Stimulated activated CD4-positive, alpha-beta T cell treated with anti-CD3 and anti-CD28 coated beads, Interleukin-2, amount 100 ng/mL, for 4 hours (primary cell): ENCODE data around the gene HBP1.
"Not testable (repeated sequence)": the region's sequence is repeated elsewhere in the genome, so short reads cannot be mapped to it uniquely, and the experiment has no call there.

Experiments
- DNase-seq: peaks from one replicate; pipeline ENCODE4 v3.0.0-alpha.2; 2020; ENCODE audit warnings: low read depth

The HBP1 gene

DNA sequence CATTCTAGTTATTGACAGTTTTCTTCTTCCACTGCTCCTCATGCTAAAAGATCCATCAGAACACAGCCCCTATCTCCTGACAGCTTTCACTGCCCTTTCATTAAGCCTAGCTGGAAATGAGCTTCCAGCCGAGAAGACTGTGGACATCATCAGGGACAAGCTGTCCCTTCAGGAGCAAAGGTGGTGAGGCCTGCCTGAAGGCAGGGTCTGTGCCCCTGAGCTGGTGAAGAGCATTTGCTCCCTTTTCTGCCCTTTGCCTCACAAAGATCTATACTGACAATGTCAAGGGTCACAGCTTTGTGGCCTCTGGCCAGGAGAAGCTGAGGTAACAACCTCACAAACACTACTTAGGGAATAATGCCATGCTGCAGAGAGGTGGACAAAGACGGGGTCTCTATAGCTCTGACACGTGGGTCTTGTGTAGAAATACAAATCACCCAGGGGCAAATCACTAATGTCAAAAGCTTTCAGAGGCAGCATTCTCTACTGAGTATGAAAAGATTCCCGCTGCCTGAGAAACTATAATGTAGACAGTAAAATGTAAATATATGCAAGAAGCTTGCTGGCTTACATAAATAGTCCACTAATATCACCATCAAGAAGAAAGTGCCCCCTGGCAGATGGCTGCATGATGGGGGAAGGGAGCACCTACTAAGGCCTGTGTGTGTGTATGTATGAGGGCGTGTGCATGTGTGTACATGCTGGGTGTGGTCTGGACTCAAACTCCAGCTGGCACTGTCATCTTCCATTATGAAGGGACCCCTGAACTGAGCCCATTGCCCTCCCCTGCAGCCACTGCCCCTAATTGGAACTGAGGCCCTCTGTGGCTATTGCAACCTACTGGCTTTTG is 55.8 kb downstream of the HBP1 start:
- no peak for DNase-seq

DNA sequence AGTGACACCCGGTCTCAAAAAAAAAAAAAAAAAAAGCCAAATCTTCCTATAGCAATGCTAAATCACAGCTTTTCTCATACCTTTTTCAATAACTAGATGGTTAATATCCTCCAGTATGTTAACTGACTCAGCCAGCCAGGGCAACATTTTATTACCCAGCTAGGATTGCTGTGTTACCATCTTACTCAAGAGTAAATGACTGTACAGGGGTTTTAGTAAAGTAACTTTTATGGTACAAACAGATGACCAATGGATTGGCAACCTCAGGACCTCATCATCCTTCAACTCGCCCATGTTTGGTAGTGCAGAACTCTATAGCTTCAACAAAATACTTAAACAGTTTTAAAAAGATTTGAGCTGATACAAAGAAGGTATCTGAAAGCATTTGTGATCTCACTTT is 59.5 kb downstream of the HBP1 start:
- DNase-seq: no peak

DNA sequence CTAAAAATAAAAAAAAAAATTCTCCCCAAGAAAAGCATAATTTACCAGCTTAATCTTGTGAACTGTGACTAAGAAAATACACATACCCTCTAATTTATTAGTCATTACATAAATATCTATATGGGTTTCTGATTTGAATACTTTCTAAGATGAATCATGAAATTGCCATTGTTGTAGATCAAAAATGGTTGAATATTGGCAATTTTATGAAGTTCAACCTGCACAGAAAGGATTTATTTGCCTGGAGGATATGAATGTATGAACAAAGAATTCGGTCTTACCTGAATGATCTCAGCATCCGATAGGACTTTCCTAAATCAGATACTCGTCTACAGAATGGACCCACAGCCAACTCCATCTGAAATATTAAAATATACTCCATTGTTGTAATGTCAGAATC is 61.5 kb downstream of the HBP1 start:
- no peak for DNase-seq

DNA sequence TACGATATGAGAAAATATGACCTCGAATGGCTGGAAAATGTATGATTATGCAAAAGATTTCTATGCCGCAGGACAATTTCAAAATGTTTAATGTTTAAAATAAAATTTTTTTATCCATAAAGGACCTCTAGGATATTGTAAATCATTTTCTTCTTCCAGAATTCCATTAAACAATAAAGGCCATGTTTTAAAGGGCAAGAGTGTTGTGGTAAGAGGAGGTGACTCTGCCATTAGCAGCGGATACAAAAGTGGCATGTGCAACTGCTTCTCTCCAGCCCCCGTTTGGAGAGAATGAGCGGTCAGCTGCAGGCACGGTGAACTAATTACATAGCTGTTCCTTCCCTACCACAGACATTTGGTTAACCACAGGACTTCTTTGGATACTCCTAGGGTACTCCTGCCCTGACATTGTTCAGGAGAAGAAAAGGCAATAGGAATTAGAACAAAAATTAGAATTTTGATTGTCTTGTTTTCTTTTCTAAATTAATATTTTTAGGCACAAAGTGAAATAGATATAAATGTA is 63.8 kb downstream of the HBP1 start:
- no peak for DNase-seq

DNA sequence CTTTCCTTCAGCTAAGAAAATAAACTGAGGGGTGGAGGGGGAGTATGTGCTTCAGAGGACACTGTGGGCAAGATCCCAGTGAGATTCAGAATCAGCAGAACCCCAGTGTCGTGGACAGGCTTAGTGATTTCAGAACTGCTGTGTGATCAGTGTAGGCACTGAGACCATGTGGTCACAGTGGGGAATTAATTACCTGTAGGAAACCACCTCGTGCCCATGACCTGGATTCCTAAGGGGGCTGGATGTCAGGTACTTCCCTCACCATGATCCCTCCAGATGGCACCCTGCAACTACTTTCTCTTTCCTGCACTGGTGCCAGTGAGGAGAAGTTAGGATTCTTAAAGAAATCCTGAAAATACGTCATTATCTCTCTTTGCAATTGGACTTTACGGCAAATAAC is 64.4 kb downstream of the HBP1 start:
- DNase-seq: no peak

DNA sequence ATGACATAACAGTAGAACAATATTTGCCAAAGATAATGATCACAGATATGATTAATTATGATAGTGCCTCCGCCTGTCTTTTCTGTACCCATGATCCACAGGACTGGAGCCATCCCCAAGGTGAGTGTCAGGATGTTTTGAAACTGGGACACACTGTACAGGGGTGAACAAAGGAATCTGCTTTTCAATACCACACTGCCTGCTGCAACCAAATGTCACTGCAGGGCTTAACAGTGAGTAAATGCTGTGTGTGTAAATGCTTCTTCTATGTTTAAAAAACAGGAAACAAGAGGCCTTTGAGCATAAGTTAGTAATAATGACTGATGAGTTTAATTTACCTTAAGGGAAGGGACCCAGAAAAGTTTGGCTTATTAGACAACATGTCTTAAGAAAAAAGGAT is 65.2 kb downstream of the HBP1 start:
- DNase-seq: no peak

DNA sequence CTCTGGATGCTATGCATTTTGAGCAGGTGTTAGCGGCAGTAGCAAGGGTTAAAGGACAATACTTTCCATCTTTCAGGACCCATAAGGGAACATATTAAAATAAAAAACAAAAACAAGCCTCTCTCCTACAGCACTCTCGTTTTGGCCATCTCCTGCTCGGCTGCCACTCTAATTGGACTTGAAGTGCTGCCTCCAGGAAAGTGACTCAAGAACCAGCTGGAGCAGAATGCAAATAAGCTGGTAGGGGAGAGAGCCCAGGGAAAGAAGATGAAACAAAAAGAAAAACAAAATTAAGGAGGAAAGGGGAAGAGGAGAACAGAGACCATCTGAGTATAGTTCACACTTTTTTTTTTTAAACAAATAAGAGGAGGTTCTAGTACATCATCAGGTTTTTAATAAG is 65.6 kb downstream of the HBP1 start:
- DNase-seq: no peak

DNA sequence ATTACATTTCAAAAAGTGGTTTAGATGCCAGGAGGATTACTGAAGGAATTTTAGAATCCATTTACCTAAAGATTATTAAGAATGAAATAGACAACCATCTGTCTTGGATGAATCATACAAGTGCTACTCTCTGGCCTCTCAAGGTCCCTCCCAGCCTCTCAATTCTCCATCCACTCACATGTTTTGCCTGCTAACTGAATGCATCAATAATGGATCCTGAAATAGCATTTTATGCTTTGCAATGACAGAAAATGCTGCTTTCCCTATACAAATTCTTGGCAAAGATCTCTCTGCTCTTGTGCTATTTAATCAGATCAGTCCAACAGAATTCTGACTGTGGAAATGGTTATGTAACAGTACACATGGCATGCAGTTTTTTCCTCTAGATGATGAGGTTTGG is 68.1 kb downstream of the HBP1 start:
- no peak for DNase-seq

DNA sequence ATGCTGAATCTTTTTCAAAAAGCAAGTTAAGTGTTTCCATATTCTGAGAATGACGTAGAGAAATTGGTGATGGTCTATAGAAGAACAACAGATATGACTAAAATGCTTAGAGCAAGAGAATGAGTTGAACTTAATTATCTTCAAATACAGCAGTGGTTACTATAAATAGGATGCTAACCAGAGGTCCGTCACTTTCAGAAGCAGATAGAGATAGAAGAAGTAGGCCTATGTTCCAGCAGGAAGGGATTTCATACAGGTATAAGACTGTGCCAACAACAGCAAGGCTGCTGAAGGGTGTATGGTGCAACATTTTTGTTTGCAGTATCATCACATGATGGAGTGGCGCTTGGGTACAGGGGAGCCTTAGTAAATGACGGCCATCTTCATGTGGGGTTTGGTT is 68.6 kb downstream of the HBP1 start:
- no peak for DNase-seq

DNA sequence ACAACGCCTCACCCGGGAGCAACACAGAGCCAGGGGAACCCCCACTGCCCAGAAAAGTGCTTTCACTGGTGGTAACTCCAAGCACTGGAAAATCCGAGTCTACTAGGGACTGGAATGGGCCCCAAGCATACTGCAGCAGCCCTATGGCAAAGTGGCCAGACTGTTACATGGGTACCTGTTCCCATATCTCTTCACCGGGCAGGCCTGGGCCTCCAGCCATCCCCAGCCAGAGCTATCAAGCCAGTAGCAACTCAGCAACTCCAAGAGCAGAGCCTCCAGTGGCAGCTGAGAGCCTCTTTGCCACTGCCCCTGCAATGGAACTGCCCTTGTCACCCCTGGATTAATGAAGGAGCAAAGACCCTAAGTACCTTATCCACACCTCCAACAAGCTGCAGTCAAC is 73.5 kb downstream of the HBP1 start:
- no peak for DNase-seq

DNA sequence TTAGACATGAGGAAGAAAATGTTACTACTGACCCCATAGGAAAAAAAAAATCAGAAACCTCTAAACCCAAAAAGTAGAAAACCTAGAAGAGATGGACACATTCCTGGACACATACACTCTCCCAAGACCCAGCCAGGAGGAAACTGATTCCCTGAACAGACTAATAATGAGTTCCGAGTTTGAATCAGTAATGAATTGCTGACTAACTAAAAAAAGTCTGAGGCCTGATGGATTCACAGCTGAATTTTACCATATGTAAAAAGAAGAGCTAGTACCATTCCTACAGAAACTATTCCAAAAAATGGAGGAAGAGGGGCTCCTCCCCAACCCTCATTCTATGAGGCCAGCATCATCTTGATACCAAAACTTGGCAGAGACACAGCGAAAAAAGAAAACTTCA is 75.8 kb downstream of the HBP1 start:
- DNase-seq: no peak

DNA sequence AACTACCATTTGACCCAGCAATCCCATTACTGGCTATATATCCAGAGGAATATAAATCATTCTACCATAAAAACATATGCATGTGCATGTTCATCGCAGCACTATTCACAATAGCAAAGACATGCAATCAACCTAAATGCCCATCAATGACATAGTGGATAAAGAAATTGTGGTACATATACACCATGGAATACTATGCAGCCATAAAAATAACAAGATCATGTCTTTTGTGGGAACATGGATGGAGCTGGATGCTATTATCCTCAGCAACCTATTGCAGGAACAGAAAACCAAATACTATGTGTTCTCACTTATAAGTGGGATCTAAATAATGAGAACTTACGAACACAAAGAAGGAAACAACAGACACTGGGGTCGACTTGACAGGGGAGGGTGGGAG is 78.0 kb downstream of the HBP1 start:
- not testable (repeated sequence) for DNase-seq

DNA sequence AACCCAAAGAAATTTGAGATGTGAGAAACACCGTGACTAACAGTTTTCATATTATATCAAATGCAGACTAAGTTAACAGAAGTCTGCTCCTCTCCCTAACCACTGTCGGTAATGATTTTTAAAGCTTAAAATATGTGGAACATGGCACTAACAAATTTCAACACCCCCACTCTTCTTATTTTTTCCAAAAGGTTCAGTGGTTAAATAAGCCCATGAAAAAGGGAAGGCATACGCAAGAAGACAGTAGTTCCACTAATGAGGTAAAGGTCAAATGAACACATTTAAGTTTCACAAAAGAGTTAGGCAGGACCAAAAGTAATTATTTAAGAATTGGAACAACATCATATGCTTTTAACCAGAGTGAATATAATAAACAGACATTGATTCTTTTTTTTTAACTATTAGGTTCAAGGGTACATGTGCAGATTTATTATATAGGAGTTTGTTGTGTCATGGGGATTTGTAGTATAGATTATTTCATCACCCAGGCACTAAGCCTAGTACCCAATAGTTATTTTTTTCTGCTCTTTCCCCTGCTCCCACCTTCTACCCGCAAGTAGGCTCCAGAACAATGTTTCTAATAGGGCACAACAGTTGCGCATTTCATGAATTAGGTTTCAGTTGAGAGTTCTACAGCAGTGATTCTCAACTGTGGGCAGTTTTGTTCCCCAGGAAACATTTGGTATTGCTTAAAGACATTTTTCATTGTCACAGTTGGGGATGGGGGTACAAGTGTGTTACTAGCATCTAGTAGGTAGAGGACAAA is 79.9 kb downstream of the HBP1 start:
- no peak for DNase-seq

DNA sequence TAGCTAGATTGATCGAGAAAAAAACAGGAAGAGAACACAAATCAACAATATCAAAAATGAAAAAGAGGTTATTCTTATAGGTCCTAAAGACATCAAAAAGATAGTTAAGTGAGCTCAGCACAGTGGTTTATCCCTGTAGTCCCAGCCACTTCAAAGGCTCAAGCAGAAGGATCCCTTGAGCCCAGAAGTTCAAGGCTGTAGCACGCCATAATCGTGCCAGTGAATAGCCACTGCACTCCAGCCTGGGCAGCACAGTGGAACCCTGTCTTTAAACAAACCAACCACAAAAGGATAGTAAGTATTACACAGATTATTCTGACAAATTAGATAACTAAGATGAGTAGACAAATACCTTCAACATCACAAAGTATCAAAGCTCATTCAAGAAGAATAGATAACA is 83.2 kb downstream of the HBP1 start:
- no peak for DNase-seq
